B cell (primary cell): ENCODE data around the gene UBASH3B. TPM values are rescaled to one million over a fixed set of nuclear protein-coding genes. Genes with fewer than 3 reads are reported as not detected.
A peak's percentile ranks its signal among the peaks of the same experiment; 100 is the strongest.

Experiments used
- ATAC-seq: fragments of 200-7000 bp; cut with Tn5 transposase; one replicate; pipeline ENCODE4 v1.10.0; 2021; ENCODE audit warnings: low read depth, mild to moderate bottlenecking, moderate number of reproducible peaks, moderate library complexity
- CTCF ChIA-PET: fragments of 350-600 bp; sonication (Branson Sonifier 250); formaldehyde crosslinking; loops from one replicate; lab custom pipeline; 2021; ENCODE audit warnings: antibody characterized with exemption, inconsistent platforms; lab: Charles Lee
- POLR2A ChIA-PET: fragments of 350-600 bp; sonication (Branson Sonifier 250); formaldehyde crosslinking; loops from one replicate; lab custom pipeline; 2021; ENCODE audit warnings: antibody characterized with exemption; lab: Charles Lee
- DNase-seq: peaks from one replicate; pipeline ENCODE4 v3.0.0; 2013
- H2AFZ ChIP-seq: 2 replicates; pipeline ENCODE4 v1.6.1; 2012; ENCODE audit warnings: mild to moderate bottlenecking, low read depth, low read length; ENCODE audit not compliant: insufficient read depth, poor library complexity, severe bottlenecking
- H3K27ac ChIP-seq, 2 donors: 1 replicate in 1 of 2; 2 replicates in 1 of 2; pipeline ENCODE4 v1.5.1; 2012 to 2013; ENCODE audit warnings: low read length in 2 of 2, mild to moderate bottlenecking in 2 of 2, moderate library complexity in 1 of 2
- H3K27me3 ChIP-seq, 4 experiments: fragments of 200-600 bp in 1 of 4; sonication (generic) in 1 of 4; replicated peaks in 1 of 4; 1 replicate in 2 of 4; 2 replicates in 2 of 4; pipeline versions ENCODE4 v1.6.1 to v1.7.0; 2013 to 2016; ENCODE audit warnings: low read length in 3 of 4, mild to moderate bottlenecking in 2 of 4, mixed read lengths in 1 of 4, moderate library complexity in 1 of 4; ENCODE audit not compliant: insufficient read depth in 4 of 4, control insufficient read depth in 3 of 4; ENCODE audit errors: control extremely low read depth in 1 of 4
- H3K36me3 ChIP-seq, 2 experiments: replicated peaks in 1 of 2; 1 replicate in 1 of 2; 2 replicates in 1 of 2; pipeline versions ENCODE4 v1.6.1 to v1.7.1; 2013; ENCODE audit warnings: low read length in 1 of 2; ENCODE audit not compliant: insufficient read depth in 2 of 2, control insufficient read depth in 1 of 2; ENCODE audit errors: control extremely low read depth in 1 of 2, extremely low read depth in 1 of 2
- H3K4me1 ChIP-seq, 2 donors: fragments of 200-600 bp in 1 of 2; sonication (generic) in 1 of 2; 1 replicate in 1 of 2; 2 replicates in 1 of 2; pipeline versions ENCODE4 v1.5.1 to v1.6.1; 2013 to 2017; ENCODE audit warnings: low read length in 2 of 2; ENCODE audit not compliant: control insufficient read depth in 2 of 2, insufficient read depth in 2 of 2
- H3K4me2 ChIP-seq: replicated peaks from 2 replicates; pipeline ENCODE3; 2012; ENCODE audit warnings: mild to moderate bottlenecking, low read depth, low read length; ENCODE audit not compliant: poor library complexity, severe bottlenecking
- H3K4me3 ChIP-seq, 5 experiments: fragments of 200-600 bp in 1 of 5; sonication (generic) in 1 of 5; 1 replicate in 3 of 5; 2 replicates in 2 of 5; pipeline versions ENCODE4 v1.5.1 to v1.7.0; 2011 to 2016; ENCODE audit warnings: low read length in 4 of 5, mild to moderate bottlenecking in 4 of 5, low read depth in 2 of 5, control low read depth in 1 of 5, moderate library complexity in 1 of 5; ENCODE audit not compliant: insufficient read depth in 1 of 5; ENCODE audit errors: control extremely low read depth in 1 of 5, extremely low read depth in 1 of 5
- H3K79me2 ChIP-seq: fragments of 200-600 bp; sonication (generic); one replicate; pipeline ENCODE4 v1.6.0; 2016; ENCODE audit warnings: low read length; ENCODE audit not compliant: control insufficient read depth, insufficient read depth
- H3K9ac ChIP-seq: fragments of 200-600 bp; sonication (generic); 2 replicates; pipeline ENCODE4 v1.6.1; 2017; ENCODE audit warnings: mild to moderate bottlenecking, low read length, moderate library complexity
- H3K9me3 ChIP-seq, 3 donors: one replicate each; pipeline versions ENCODE4 v1.6.1 to v1.7.1; 2013; ENCODE audit warnings: low read length in 2 of 3; ENCODE audit not compliant: control insufficient read depth in 2 of 3, insufficient read depth in 1 of 3; ENCODE audit errors: control extremely low read depth in 1 of 3
- H4K20me1 ChIP-seq: 2 replicates; pipeline ENCODE4 v1.6.0; 2012; ENCODE audit warnings: mild to moderate bottlenecking, low read length; ENCODE audit not compliant: insufficient read depth, control insufficient read depth, poor library complexity, severe bottlenecking
- H3K27ac Mint-ChIP-seq: one replicate; pipeline ENCODE4 v1.8.0; 2021; ENCODE audit warnings: mixed read lengths
- H3K27me3 Mint-ChIP-seq: one replicate; pipeline ENCODE4 v1.8.0; 2021; ENCODE audit warnings: mixed read lengths
- H3K4me1 Mint-ChIP-seq: one replicate; pipeline ENCODE4 v1.8.0; 2021; ENCODE audit warnings: mixed read lengths
- H3K4me3 Mint-ChIP-seq: one replicate; pipeline ENCODE4 v1.8.0; 2021; ENCODE audit warnings: mixed read lengths
- H3K9me3 Mint-ChIP-seq: one replicate; pipeline ENCODE4 v1.8.0; 2022; ENCODE audit warnings: mixed read lengths; ENCODE audit not compliant: insufficient read depth
- CTCF ChIP-seq: fragments of 200-600 bp; IDR thresholded peaks from one replicate; pipeline ENCODE4 v1.8.0; 2022; ENCODE audit warnings: antibody characterized with exemption, mild to moderate bottlenecking
- EZH2 ChIP-seq: IDR thresholded peaks from 2 replicates; pipeline ENCODE4 v1.6.1; 2012; ENCODE audit warnings: borderline replicate concordance, low read depth, mild to moderate bottlenecking, moderate library complexity, low read length; ENCODE audit not compliant: insufficient read depth, poor library complexity, severe bottlenecking
- WGBS: methylation state at CpG from one replicate; pipeline ENCODE4 v1.1.5; 2013; ENCODE audit warnings: missing lambda C conversion rate; ENCODE audit not compliant: insufficient coverage; 5-methylcytosine and 5-hydroxymethylcytosine counted together
- intact Hi-C: fragments of 100-400 bp; cut with micrococcal nuclease; formaldehyde crosslinking; loops from one replicate; pipeline ENCODE4 v1.10.0; 2022
- polyA plus RNA-seq: library from polyadenylated mRNA; depleted of rRNA; stranded (reverse); fragments of >200 nt; gene quantifications from 2 replicates; pipeline ENCODE4 v1.2.3, GENCODE V29; 2012
- total RNA-seq, 2 donors: library from RNA; stranded (reverse); fragments of 120-200 nt in 1 of 2; gene quantifications; 1 replicate in 1 of 2; 2 replicates in 1 of 2; pipeline versions ENCODE4 v1.2.3 to v1.2.4, GENCODE V29; 2013 to 2022

The UBASH3B gene
- total and polyA plus RNA-seq, 2 donors (not counting 1 experiment from before 2014, with no cell fraction given) = 2.3 to 3.6 TPM

GRCh38 chr11:122632181-122632824 is 23.2 kb upstream of the UBASH3B start:
- Histone ChIP-seq H3K36me3 (no peaks in the 10 kb centered on the region), H3K27me3 (no peaks in the 10 kb centered on the region), H3K9me3 (no peaks in the 10 kb centered on the region), H2AFZ (no peak overlapping the region), H4K20me1 (no peaks in the 10 kb centered on the region), H3K9ac (no peak overlapping the region), H3K4me2 (no peak overlapping the region), H3K79me2 (no peaks in the 10 kb centered on the region), H3K4me3 (no peak overlapping the region), H3K4me1 (no peaks in the 10 kb centered on the region), H3K27ac (no peak overlapping the region)
- CTCF ChIA-PET = interaction anchor here (0.6 to 15.7 kb wide), 14 partner anchors 15 to 227 kb away, joined by 3 to 405 read pairs (median 4); partner anchors contain the start of gene UBASH3B
- no peaks in the 10 kb centered on the region for H3K9me3 Mint-ChIP-seq
- 85% methylated on average over 5 of the region's 11 CpGs for WGBS
- intact Hi-C loops = no loop called here
- POLR2A ChIA-PET = no interaction called here
- TF ChIP-seq CTCF (no peak), EZH2 (no peak)
- peaks cover 12% of the 10 kb centered on the region for H3K27me3 Mint-ChIP-seq
- H3K4me3 Mint-ChIP-seq = no peak overlapping the region
- DNase-seq (no peak), ATAC-seq (no peak)
- H3K4me1 Mint-ChIP-seq = peaks cover 5% of the 10 kb centered on the region
- H3K27ac Mint-ChIP-seq = no peak overlapping the region

- intact Hi-C loops = loop anchor here (1.0 kb wide), 3 partner anchors 123 to 221 kb away; no protein-coding TSS in a partner anchor
Observed at GRCh38 chr11:122633219-122633829, 22.2 kb upstream of the UBASH3B start.

More at GRCh38 chr11:122633219-122633829, 22.2 kb upstream of the UBASH3B start:
- H3K4me1 ChIP-seq = no peaks in the 10 kb centered on the region
- no peaks in the 10 kb centered on the region for H3K36me3 ChIP-seq
- no peak overlapping the region for H2AFZ ChIP-seq
- POLR2A ChIA-PET = no interaction called here
- Mint-ChIP-seq H3K4me3 (no peak overlapping the region), H3K27ac (no peak overlapping the region), H3K9me3 (no peaks in the 10 kb centered on the region), H3K27me3 (peaks cover 8% of the 10 kb centered on the region), H3K4me1 (peaks cover 5% of the 10 kb centered on the region)
- H3K9ac ChIP-seq = no peak overlapping the region
- WGBS = no CpG with 5 or more reads among the region's 8 CpGs
- H3K4me3 ChIP-seq = no peak overlapping the region
- TF ChIP-seq CTCF (peak; percentile 73), EZH2 (no peak)
- H3K79me2 ChIP-seq = no peaks in the 10 kb centered on the region
- DNase-seq (peak; percentile 52), ATAC-seq (no peak)
- no peaks in the 10 kb centered on the region for H3K9me3 ChIP-seq
- H3K27ac ChIP-seq = no peak overlapping the region
- H4K20me1 ChIP-seq = no peaks in the 10 kb centered on the region
- H3K27me3 ChIP-seq = no peaks in the 10 kb centered on the region
- CTCF ChIA-PET = interaction anchor here (0.6 to 15.7 kb wide), 13 partner anchors 14 to 226 kb away, joined by 3 to 405 read pairs (median 4); partner anchors contain the start of gene UBASH3B
- no peak overlapping the region for H3K4me2 ChIP-seq
